ENCODE measurements around the gene SELENOO.

The SELENOO gene

GRCh38 chr22:50184004-50184901 is 16.6 kb upstream of the SELENOO start:
- in situ Hi-C loops (cut with MboI; ENCODE audit: low sequenced_read_pairs) = no loop called here

GRCh38 chr22:50184902-50185374 is 15.9 kb upstream of the SELENOO start:
- in situ Hi-C loops (cut with MboI; ENCODE audit: low sequenced_read_pairs) = no loop called here

- in situ Hi-C loops (cut with MboI; ENCODE audit: low sequenced_read_pairs) = no loop called here
These were observed 15.3 kb upstream of the SELENOO start, which contains the start of gene TRABD for GRCh38 chr22:50185375-50186087. Gene TRABD, plus strand, starts transcription at chr22:50185913. Its CDS starts 7,148 bp downstream, at chr22:50193061.

- in situ Hi-C loops (cut with MboI; ENCODE audit: low sequenced_read_pairs) = no loop called here
These were observed 14.6 kb upstream of the SELENOO start for GRCh38 chr22:50186181-50186714.

- in situ Hi-C loops (cut with MboI; ENCODE audit: low sequenced_read_pairs) = no loop called here
These were observed 13.9 kb upstream of the SELENOO start for GRCh38 chr22:50186761-50187523.

- in situ Hi-C loops (cut with MboI; ENCODE audit: low sequenced_read_pairs) = no loop called here
These were observed 12.5 kb upstream of the SELENOO start for GRCh38 chr22:50188356-50188755.

GRCh38 chr22:50189184-50189848 is 11.5 kb upstream of the SELENOO start:
- in situ Hi-C loops (cut with MboI; ENCODE audit: low sequenced_read_pairs) = no loop called here

- in situ Hi-C loops (cut with MboI; ENCODE audit: low sequenced_read_pairs) = no loop called here
These were observed 11.0 kb upstream of the SELENOO start for GRCh38 chr22:50189849-50190181.

GRCh38 chr22:50190182-50190940 is 10.4 kb upstream of the SELENOO start:
- in situ Hi-C loops (cut with MboI; ENCODE audit: low sequenced_read_pairs) = no loop called here

GRCh38 chr22:50190941-50191741 is 9.7 kb upstream of the SELENOO start:
- in situ Hi-C loops (cut with MboI; ENCODE audit: low sequenced_read_pairs) = no loop called here

GRCh38 chr22:50192436-50193204 is 8.2 kb upstream of the SELENOO start:
- in situ Hi-C loops (cut with MboI; ENCODE audit: low sequenced_read_pairs) = no loop called here

- in situ Hi-C loops (cut with MboI; ENCODE audit: low sequenced_read_pairs) = no loop called here
These were observed 7.2 kb upstream of the SELENOO start for GRCh38 chr22:50193621-50194020.

GRCh38 chr22:50194037-50194805 is 6.6 kb upstream of the SELENOO start:
- in situ Hi-C loops (cut with MboI; ENCODE audit: low sequenced_read_pairs) = no loop called here

GRCh38 chr22:50196256-50196655 is 4.6 kb upstream of the SELENOO start:
- in situ Hi-C loops (cut with MboI; ENCODE audit: low sequenced_read_pairs) = no loop called here

GRCh38 chr22:50197000-50197800 is 3.6 kb upstream of the SELENOO start:
- in situ Hi-C loops (cut with MboI; ENCODE audit: low sequenced_read_pairs) = no loop called here

- in situ Hi-C loops (cut with MboI; ENCODE audit: low sequenced_read_pairs) = no loop called here
These were observed 2.8 kb upstream of the SELENOO start for GRCh38 chr22:50197856-50198623.

Measured in HL-60/S4 treated with retinoic acid at 250 ng/mL for 4 days and 3 days (cell line).